ENCODE results near the gene ANKS6.
A peak's percentile ranks its signal among the peaks of the same experiment; 100 is the strongest.

ANKS6 gene

GRCh38 chr9:98707166-98708102, 88.9 kb downstream of the ANKS6 start:
- DNase-seq (no peak), ATAC-seq (replicated peaks) (peak; percentile 67 to 77)
- H3K27ac Mint-ChIP-seq = no peak overlapping the region
- H3K4me3 Mint-ChIP-seq = peak overlapping the region in 1 of 2 donors; percentile 12
- peaks cover 56 to 77% of the 10 kb centered on the region in 2 donors for H3K27me3 Mint-ChIP-seq
- peaks cover 0 to 2% of the 10 kb centered on the region in 2 donors for H3K9me3 Mint-ChIP-seq
- peaks cover 2 to 6% of the 10 kb centered on the region in 2 donors for H3K4me1 Mint-ChIP-seq
- no peaks in the 10 kb centered on the region for H3K36me3 Mint-ChIP-seq

- DNase-seq = no peak
- H3K9me3 Mint-ChIP-seq = peaks cover 0 to 2% of the 10 kb centered on the region in 2 donors
- ATAC-seq (replicated peaks) = peak in 1 of 2 donors; percentile 27
- H3K4me1 Mint-ChIP-seq = peaks cover 2 to 6% of the 10 kb centered on the region in 2 donors
- no peak overlapping the region for H3K27ac Mint-ChIP-seq
- H3K36me3 Mint-ChIP-seq = no peaks in the 10 kb centered on the region
- H3K4me3 Mint-ChIP-seq = no peak overlapping the region
- peaks cover 58 to 78% of the 10 kb centered on the region in 2 donors for H3K27me3 Mint-ChIP-seq
These were observed 89.6 kb downstream of the ANKS6 start for GRCh38 chr9:98706651-98707165.

GRCh38 chr9:98702835-98703380, 93.4 kb downstream of the ANKS6 start:
- H3K27me3 Mint-ChIP-seq = peaks cover 51 to 66% of the 10 kb centered on the region in 2 donors
- no peak overlapping the region for H3K27ac Mint-ChIP-seq
- H3K4me3 Mint-ChIP-seq = no peak overlapping the region
- DNase-seq (no peak), ATAC-seq (replicated peaks) (no peak)
- peaks cover 4 to 8% of the 10 kb centered on the region in 2 donors for H3K9me3 Mint-ChIP-seq
- no peaks in the 10 kb centered on the region for H3K4me1 Mint-ChIP-seq
- H3K36me3 Mint-ChIP-seq = no peaks in the 10 kb centered on the region

- no peak for ATAC-seq (replicated peaks)
- Mint-ChIP-seq H3K4me1 (no peaks in the 10 kb centered on the region), H3K27me3 (peaks cover 51 to 62% of the 10 kb centered on the region in 2 donors), H3K36me3 (no peaks in the 10 kb centered on the region), H3K9me3 (peaks cover 4 to 8% of the 10 kb centered on the region in 2 donors), H3K27ac (no peak overlapping the region), H3K4me3 (no peak overlapping the region)
- DNase-seq = no peak
These were observed 94.0 kb downstream of the ANKS6 start for GRCh38 chr9:98702340-98702739.

GRCh38 chr9:98701576-98701975, 94.8 kb downstream of the ANKS6 start:
- Mint-ChIP-seq H3K27ac (no peak overlapping the region), H3K4me1 (no peaks in the 10 kb centered on the region), H3K36me3 (no peaks in the 10 kb centered on the region), H3K4me3 (no peak overlapping the region), H3K9me3 (peaks cover 4 to 8% of the 10 kb centered on the region in 2 donors), H3K27me3 (peaks cover 48 to 56% of the 10 kb centered on the region in 2 donors)
- ATAC-seq (replicated peaks) (no peak), DNase-seq (no peak)

GRCh38 chr9:98700801-98701200, 95.6 kb downstream of the ANKS6 start:
- ATAC-seq (replicated peaks) (no peak), DNase-seq (no peak)
- peaks cover 4 to 8% of the 10 kb centered on the region in 2 donors for H3K9me3 Mint-ChIP-seq
- no peak overlapping the region for H3K27ac Mint-ChIP-seq
- no peaks in the 10 kb centered on the region for H3K36me3 Mint-ChIP-seq
- H3K4me3 Mint-ChIP-seq = no peak overlapping the region
- no peaks in the 10 kb centered on the region for H3K4me1 Mint-ChIP-seq
- H3K27me3 Mint-ChIP-seq = peaks cover 48 to 56% of the 10 kb centered on the region in 2 donors

GRCh38 chr9:98698856-98699255, 97.5 kb downstream of the ANKS6 start:
- ATAC-seq (replicated peaks) (no peak), DNase-seq (no peak)
- H3K27ac Mint-ChIP-seq = no peak overlapping the region
- H3K4me1 Mint-ChIP-seq = no peaks in the 10 kb centered on the region
- peaks cover 36 to 53% of the 10 kb centered on the region in 2 donors for H3K27me3 Mint-ChIP-seq
- no peak overlapping the region for H3K4me3 Mint-ChIP-seq
- H3K9me3 Mint-ChIP-seq = peaks cover 4 to 6% of the 10 kb centered on the region in 2 donors
- H3K36me3 Mint-ChIP-seq = no peaks in the 10 kb centered on the region

- peaks cover 14 to 31% of the 10 kb centered on the region in 2 donors for H3K27me3 Mint-ChIP-seq
These were observed 101.4 kb downstream of the ANKS6 start for GRCh38 chr9:98694943-98695342.

GRCh38 chr9:98692392-98692791, 104.0 kb downstream of the ANKS6 start:
- no peaks in the 10 kb centered on the region for H3K9me3 Mint-ChIP-seq
- no peaks in the 10 kb centered on the region for H3K36me3 Mint-ChIP-seq
- ATAC-seq (replicated peaks) = no peak
- H3K4me1 Mint-ChIP-seq = no peaks in the 10 kb centered on the region
- DNase-seq = no peak
- no peak overlapping the region for H3K27ac Mint-ChIP-seq
- H3K27me3 Mint-ChIP-seq = peaks cover 9 to 23% of the 10 kb centered on the region in 2 donors
- no peak overlapping the region for H3K4me3 Mint-ChIP-seq

More at GRCh38 chr9:98694943-98695342, 101.4 kb downstream of the ANKS6 start:
- no peaks in the 10 kb centered on the region for H3K9me3 Mint-ChIP-seq
- no peak overlapping the region for H3K4me3 Mint-ChIP-seq
- no peaks in the 10 kb centered on the region for H3K36me3 Mint-ChIP-seq
- no peak for DNase-seq
- ATAC-seq (replicated peaks) = no peak
- H3K27ac Mint-ChIP-seq = no peak overlapping the region
- no peaks in the 10 kb centered on the region for H3K4me1 Mint-ChIP-seq

- ATAC-seq (replicated peaks) (no peak), DNase-seq (no peak)
- Mint-ChIP-seq H3K27me3 (peaks cover 9 to 23% of the 10 kb centered on the region in 2 donors), H3K4me3 (no peak overlapping the region), H3K4me1 (peaks cover 0 to 1% of the 10 kb centered on the region in 2 donors), H3K9me3 (no peaks in the 10 kb centered on the region), H3K27ac (no peak overlapping the region), H3K36me3 (no peaks in the 10 kb centered on the region)
These were observed 104.5 kb downstream of the ANKS6 start for GRCh38 chr9:98691890-98692289.

GRCh38 chr9:98690686-98691085, 105.7 kb downstream of the ANKS6 start:
- H3K9me3 Mint-ChIP-seq = no peaks in the 10 kb centered on the region
- H3K27me3 Mint-ChIP-seq = peaks cover 0 to 13% of the 10 kb centered on the region in 2 donors
- no peaks in the 10 kb centered on the region for H3K36me3 Mint-ChIP-seq
- no peak overlapping the region for H3K27ac Mint-ChIP-seq
- ATAC-seq (replicated peaks) (no peak), DNase-seq (no peak)
- peaks cover 0 to 4% of the 10 kb centered on the region in 2 donors for H3K4me1 Mint-ChIP-seq
- no peak overlapping the region for H3K4me3 Mint-ChIP-seq

GRCh38 chr9:98688710-98689495, 107.5 kb downstream of the ANKS6 start:
- ATAC-seq (replicated peaks) = no peak
- H3K4me3 Mint-ChIP-seq = no peak overlapping the region
- no peaks in the 10 kb centered on the region for H3K9me3 Mint-ChIP-seq
- DNase-seq = no peak
- H3K27me3 Mint-ChIP-seq = no peaks in the 10 kb centered on the region
- peaks cover 0 to 4% of the 10 kb centered on the region in 2 donors for H3K4me1 Mint-ChIP-seq
- H3K36me3 Mint-ChIP-seq = no peaks in the 10 kb centered on the region
- H3K27ac Mint-ChIP-seq = no peak overlapping the region

GRCh38 chr9:98687911-98688310, 108.4 kb downstream of the ANKS6 start:
- DNase-seq (no peak), ATAC-seq (replicated peaks) (no peak)
- Mint-ChIP-seq H3K36me3 (no peaks in the 10 kb centered on the region), H3K4me3 (no peak overlapping the region), H3K9me3 (no peaks in the 10 kb centered on the region), H3K27ac (no peak overlapping the region), H3K27me3 (no peaks in the 10 kb centered on the region), H3K4me1 (peaks cover 0 to 4% of the 10 kb centered on the region in 2 donors)

Data from stimulated activated naive B cell treated with anti-CD40 and anti-IgM and Interleukin-4, amounts not matched to agents 10 μg/mL and 1 μg/mL and 100 μg/mL, for 72 hours (primary cell).